Activated CD4-positive, CD25-positive, alpha-beta regulatory T cell treated with anti-CD3 and anti-CD28 coated beads, Interleukin-2, amount 50 U/mL, for 24 hours (primary cell): ENCODE results near the gene ARMC9.

ENCODE experiments used
- ATAC-seq, 2 donors: fragments of 150-1000 bp; cut with Tn5 transposase; one replicate each; pipeline ENCODE4 v1.10.0; 2021; ENCODE audit warnings: mild to moderate bottlenecking in 1 of 2, moderate library complexity in 1 of 2

The ARMC9 gene

GRCh38 chr2:231318436-231318835 is 120.0 kb downstream of the ARMC9 start:
- ATAC-seq: no peak

- ATAC-seq: no peak
These were observed 120.5 kb downstream of the ARMC9 start for GRCh38 chr2:231318954-231319353.

GRCh38 chr2:231319867-231320266 is 121.4 kb downstream of the ARMC9 start:
- ATAC-seq: no peak

GRCh38 chr2:231321021-231321420 is 122.6 kb downstream of the ARMC9 start:
- no peak for ATAC-seq

- ATAC-seq: no peak
These were observed 123.3 kb downstream of the ARMC9 start for GRCh38 chr2:231321556-231322334.

GRCh38 chr2:231323316-231323715 is 124.9 kb downstream of the ARMC9 start:
- ATAC-seq: no peak

GRCh38 chr2:231325826-231326225 is 127.4 kb downstream of the ARMC9 start:
- no peak for ATAC-seq

- no peak for ATAC-seq
These were observed 128.0 kb downstream of the ARMC9 start for GRCh38 chr2:231326404-231326803.

GRCh38 chr2:231330311-231330710 is 131.9 kb downstream of the ARMC9 start:
- ATAC-seq: no peak

- ATAC-seq: no peak
These were observed 133.1 kb downstream of the ARMC9 start for GRCh38 chr2:231331533-231331932.

GRCh38 chr2:231332388-231332787 is 134.0 kb downstream of the ARMC9 start:
- ATAC-seq: no peak

- no peak for ATAC-seq
These were observed 134.6 kb downstream of the ARMC9 start for GRCh38 chr2:231332872-231333500.

- no peak for ATAC-seq
These were observed 135.9 kb downstream of the ARMC9 start for GRCh38 chr2:231334179-231334930.

GRCh38 chr2:231334981-231335380 is 136.6 kb downstream of the ARMC9 start:
- ATAC-seq: no peak

GRCh38 chr2:231335591-231335990 is 137.2 kb downstream of the ARMC9 start:
- ATAC-seq: no peak

- ATAC-seq: no peak
These were observed 137.8 kb downstream of the ARMC9 start for GRCh38 chr2:231336236-231336635.

GRCh38 chr2:231336700-231337099 is 138.3 kb downstream of the ARMC9 start:
- no peak for ATAC-seq

GRCh38 chr2:231337807-231338759 is 139.7 kb downstream of the ARMC9 start:
- ATAC-seq: no peak

GRCh38 chr2:231339316-231339715 is 140.9 kb downstream of the ARMC9 start:
- no peak for ATAC-seq

GRCh38 chr2:231341100-231341499 is 142.7 kb downstream of the ARMC9 start:
- ATAC-seq: no peak

GRCh38 chr2:231342061-231342711 is 143.8 kb downstream of the ARMC9 start:
- no peak for ATAC-seq
